ENCODE measurements around the gene PCED1B.
"Not testable (repeated sequence)": the region's sequence is repeated elsewhere in the genome, so short reads cannot be mapped to it uniquely, and the experiment has no call there.

PCED1B gene

GRCh38 chr12:47107926-47108325 is 28.5 kb downstream of the PCED1B start:
- TF ChIP-seq CTCF (IDR thresholded peaks at IDR 0.05; ENCODE audit: low read length, missing control alignments) = no peak
- DNase-seq (ENCODE audit: low read depth) = no peak
- no peak overlapping the region for H3K4me3 ChIP-seq (replicated peaks; ENCODE audit: low read depth, low read length)

GRCh38 chr12:47110011-47110541 is 30.7 kb downstream of the PCED1B start:
- no peak for TF ChIP-seq CTCF (IDR thresholded peaks at IDR 0.05; ENCODE audit: low read length, missing control alignments)
- DNase-seq (ENCODE audit: low read depth) = no peak
- no peak overlapping the region for H3K4me3 ChIP-seq (replicated peaks; ENCODE audit: low read depth, low read length)

- H3K4me3 ChIP-seq (replicated peaks; ENCODE audit: low read depth, low read length) = no peak overlapping the region
- no peak for TF ChIP-seq CTCF (IDR thresholded peaks at IDR 0.05; ENCODE audit: low read length, missing control alignments)
- no peak for DNase-seq (ENCODE audit: low read depth)
These were observed 31.4 kb downstream of the PCED1B start for GRCh38 chr12:47110718-47111391.

GRCh38 chr12:47111392-47111778 is 32.0 kb downstream of the PCED1B start:
- DNase-seq (ENCODE audit: low read depth) = no peak

GRCh38 chr12:47111854-47112253 is 32.4 kb downstream of the PCED1B start:
- no peak for DNase-seq (ENCODE audit: low read depth)
- TF ChIP-seq CTCF (IDR thresholded peaks at IDR 0.05; ENCODE audit: low read length, missing control alignments) = no peak
- H3K4me3 ChIP-seq (replicated peaks; ENCODE audit: low read depth, low read length) = no peak overlapping the region

More at GRCh38 chr12:47111392-47111778, 32.0 kb downstream of the PCED1B start:
- H3K4me3 ChIP-seq (replicated peaks; ENCODE audit: low read depth, low read length) = no peak overlapping the region
- TF ChIP-seq CTCF (IDR thresholded peaks at IDR 0.05; ENCODE audit: low read length, missing control alignments) = no peak

GRCh38 chr12:47112679-47113078 is 33.3 kb downstream of the PCED1B start:
- no peak for TF ChIP-seq CTCF (IDR thresholded peaks at IDR 0.05; ENCODE audit: low read length, missing control alignments)
- no peak overlapping the region for H3K4me3 ChIP-seq (replicated peaks; ENCODE audit: low read depth, low read length)
- no peak for DNase-seq (ENCODE audit: low read depth)

GRCh38 chr12:47114481-47114892 is 35.1 kb downstream of the PCED1B start:
- TF ChIP-seq CTCF (IDR thresholded peaks at IDR 0.05; ENCODE audit: low read length, missing control alignments) = no peak
- no peak overlapping the region for H3K4me3 ChIP-seq (replicated peaks; ENCODE audit: low read depth, low read length)
- no peak for DNase-seq (ENCODE audit: low read depth)

GRCh38 chr12:47117305-47117704 is 37.9 kb downstream of the PCED1B start:
- not testable (repeated sequence) for DNase-seq (ENCODE audit: low read depth); H3K4me3 ChIP-seq (replicated peaks; ENCODE audit: low read depth, low read length)

All from fibroblast of pulmonary artery (primary cell).